Breast epithelium (tissue), 3 donors: ENCODE data around the gene TRAPPC8.

Experiments used
- CTCF ChIP-seq, 3 donors: fragments of 450-650 bp; IDR thresholded peaks; one replicate each; pipeline ENCODE4 v1.5.1; 2016 to 2017; ENCODE audit warnings: antibody characterized with exemption in 3 of 3, mild to moderate bottlenecking in 3 of 3, moderate library complexity in 3 of 3
- POLR2AphosphoS5 ChIP-seq, 3 donors: sonication (generic); formaldehyde crosslinking; IDR thresholded peaks; one replicate each; pipeline ENCODE4 v1.6.1; 2017; ENCODE audit warnings: antibody characterized with exemption in 3 of 3

GRCh38 chr18:31918733-31919132 is 24.2 kb downstream of the TRAPPC8 start:
- no peak for TF ChIP-seq CTCF (IDR thresholded peaks at IDR 0.05)
- TF ChIP-seq POLR2AphosphoS5 (IDR thresholded peaks at IDR 0.05) = no peak
